D721Med (cell line): ENCODE measurements around the gene SPATA46.

Experiments used
- DNase-seq: peaks from one replicate; pipeline ENCODE4 v3.0.0; 2011; ENCODE audit warnings: low spot score; ENCODE audit not compliant: insufficient read length
- FAIRE-seq: peaks from 2 replicates; lab custom pipeline; 2011; peaks lifted over from hg19 to GRCh38; lab: Jason Lieb, UNC
- TF ChIP-seq, protein P1 (sequence below): IDR thresholded peaks from 2 replicates; pipeline ENCODE4 v1.5.1; 2012; ENCODE audit warnings: mild to moderate bottlenecking, control low read depth; ENCODE audit not compliant: insufficient read depth; ENCODE audit errors: missing control alignments

The SPATA46 gene

DNA sequence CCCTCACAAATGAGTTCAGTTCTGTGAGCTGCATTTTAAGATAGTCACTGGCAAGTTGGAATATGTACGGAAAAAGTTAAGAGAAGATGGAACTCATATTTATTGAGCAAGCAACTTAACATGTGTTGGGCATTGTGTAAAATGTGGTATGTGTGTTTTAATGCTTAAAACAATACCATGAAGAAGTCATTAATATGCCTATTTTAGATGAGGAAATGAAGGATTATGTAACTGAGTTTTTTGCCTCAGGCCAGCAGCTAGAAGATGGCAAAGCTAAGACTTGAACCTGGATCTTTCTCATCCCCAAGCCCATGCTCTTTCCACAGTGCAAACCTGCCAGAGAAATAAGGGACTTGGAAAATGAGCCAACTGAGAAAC is 48.9 kb downstream of the SPATA46 start:
- no peak for FAIRE-seq
- TF ChIP-seq, protein P1, sequence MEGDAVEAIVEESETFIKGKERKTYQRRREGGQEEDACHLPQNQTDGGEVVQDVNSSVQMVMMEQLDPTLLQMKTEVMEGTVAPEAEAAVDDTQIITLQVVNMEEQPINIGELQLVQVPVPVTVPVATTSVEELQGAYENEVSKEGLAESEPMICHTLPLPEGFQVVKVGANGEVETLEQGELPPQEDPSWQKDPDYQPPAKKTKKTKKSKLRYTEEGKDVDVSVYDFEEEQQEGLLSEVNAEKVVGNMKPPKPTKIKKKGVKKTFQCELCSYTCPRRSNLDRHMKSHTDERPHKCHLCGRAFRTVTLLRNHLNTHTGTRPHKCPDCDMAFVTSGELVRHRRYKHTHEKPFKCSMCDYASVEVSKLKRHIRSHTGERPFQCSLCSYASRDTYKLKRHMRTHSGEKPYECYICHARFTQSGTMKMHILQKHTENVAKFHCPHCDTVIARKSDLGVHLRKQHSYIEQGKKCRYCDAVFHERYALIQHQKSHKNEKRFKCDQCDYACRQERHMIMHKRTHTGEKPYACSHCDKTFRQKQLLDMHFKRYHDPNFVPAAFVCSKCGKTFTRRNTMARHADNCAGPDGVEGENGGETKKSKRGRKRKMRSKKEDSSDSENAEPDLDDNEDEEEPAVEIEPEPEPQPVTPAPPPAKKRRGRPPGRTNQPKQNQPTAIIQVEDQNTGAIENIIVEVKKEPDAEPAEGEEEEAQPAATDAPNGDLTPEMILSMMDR: no peak
- no peak for DNase-seq

DNA sequence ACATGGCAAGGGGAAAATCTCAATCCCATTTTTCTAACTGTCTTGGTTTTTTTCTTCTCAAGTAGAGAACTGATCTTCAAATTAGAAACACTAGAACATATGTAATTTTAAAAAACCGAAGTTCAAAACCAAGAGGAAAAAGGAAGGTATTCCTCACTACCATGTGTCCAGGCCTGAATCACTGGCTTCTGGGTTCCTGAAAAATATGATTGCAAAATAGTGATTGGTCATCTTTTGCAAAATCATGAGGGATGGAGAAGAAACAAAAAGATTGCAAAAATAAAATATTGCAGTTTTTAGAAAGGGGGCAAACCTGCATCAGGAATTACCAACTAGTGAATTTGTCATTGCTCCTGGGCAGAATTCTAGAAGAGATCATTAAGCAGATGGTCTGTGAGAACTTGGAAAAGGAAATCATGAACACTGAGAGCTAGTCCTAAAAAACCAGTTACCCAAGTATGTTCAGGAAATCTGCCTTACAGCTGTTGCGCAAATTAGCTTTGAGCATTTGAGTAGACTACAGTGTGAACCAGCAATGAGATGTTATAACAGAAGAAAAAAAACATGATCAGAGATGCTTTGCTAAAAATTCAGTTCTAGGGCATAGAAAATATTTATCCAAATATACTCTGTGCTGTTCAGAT is 49.4 kb downstream of the SPATA46 start:
- FAIRE-seq: peak; percentile 16
- DNase-seq: no peak
- TF ChIP-seq, protein P1: no peak

DNA sequence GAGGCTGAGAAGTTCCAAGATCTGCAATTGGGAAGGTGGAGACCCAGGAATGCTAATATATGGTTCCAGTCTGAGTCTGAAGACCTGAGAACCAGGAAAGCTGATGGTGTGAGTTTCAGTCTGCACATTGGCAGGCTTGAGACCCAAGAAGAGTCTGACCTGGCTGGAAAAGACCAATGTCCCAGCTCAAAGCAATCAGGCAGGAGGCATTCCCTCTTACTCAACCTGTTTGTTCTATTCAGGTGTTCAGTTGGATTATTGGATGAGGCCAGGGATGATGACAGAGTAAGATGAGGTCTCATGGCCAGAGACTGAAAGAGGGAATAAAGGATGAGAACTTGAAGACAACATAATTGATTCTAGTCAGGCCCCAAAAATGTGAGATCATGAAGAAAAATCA is 50.1 kb downstream of the SPATA46 start:
- TF ChIP-seq, protein P1: no peak
- DNase-seq (no peak), FAIRE-seq (no peak)

DNA sequence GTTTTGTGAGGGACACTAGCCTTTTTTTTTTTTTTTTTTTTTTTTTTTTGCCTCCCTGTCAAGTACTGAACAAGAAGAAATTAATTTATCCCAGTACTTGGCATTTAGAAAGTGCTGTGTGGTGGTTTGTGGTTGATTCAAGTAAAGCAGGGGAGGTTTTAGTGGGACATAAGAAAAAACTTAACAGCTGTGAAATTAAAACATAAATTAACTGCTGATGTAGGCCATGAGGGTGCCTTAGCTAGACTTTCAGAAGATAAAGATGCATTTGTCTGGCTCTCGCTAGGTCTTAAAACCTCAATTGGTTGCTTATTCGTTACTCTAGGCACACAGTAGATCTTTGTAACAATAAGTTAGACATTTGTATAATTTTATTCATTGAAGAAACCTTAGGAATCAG is 52.3 kb downstream of the SPATA46 start:
- TF ChIP-seq, protein P1: no peak
- FAIRE-seq: peak; percentile 51

More for the DNA sequence above, 52.3 kb downstream of the SPATA46 start:
- no peak for DNase-seq
